ENCODE data around the gene TKT. TPM values are rescaled to one million over a fixed set of nuclear protein-coding genes. Genes with fewer than 3 reads are reported as not detected.

The TKT gene
- total and polyA plus RNA-seq, 2 of the 13 experiments (the other 11 are each of a cell fraction or from before 2014, with no cell fraction given): 150 to 238 TPM

DNA sequence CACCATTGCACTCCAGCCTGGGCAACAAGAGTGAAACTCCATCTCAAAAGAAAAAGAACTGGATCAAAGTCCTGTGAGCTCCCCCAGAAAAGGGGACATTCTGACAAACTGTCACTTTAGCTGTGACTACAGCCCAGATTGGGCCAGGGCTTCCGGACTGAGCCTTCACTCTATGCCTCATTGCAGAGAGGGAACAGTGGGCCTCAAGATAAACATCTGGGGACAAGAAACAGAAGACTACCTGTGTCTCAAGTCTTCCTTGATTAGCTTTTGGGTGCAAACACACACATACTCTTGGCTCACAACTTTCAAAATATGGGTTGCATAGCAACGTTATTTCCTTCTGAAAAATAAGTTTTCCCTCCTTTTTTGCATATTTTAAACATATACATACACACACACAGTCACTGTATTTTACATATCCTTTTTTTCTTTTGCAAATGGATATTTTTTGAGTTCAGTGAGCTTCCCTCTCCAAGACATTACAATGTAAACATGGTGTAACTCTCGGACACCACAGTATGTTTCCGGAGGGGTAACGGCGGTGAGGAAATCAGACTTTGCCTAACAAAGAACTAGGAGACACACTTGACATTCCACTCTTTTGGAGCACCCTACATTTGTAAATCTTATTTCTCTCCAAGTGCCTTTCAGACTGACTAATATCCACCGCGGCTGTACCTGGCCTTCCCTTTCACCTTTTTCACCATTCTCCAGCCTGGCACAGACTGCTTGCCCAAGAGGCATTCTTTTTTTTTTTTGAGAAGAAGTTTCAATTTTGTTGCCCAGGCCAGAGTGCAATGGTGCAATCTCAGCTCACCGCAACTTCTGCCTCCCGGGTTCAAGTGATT lies 3.5 kb downstream of the TKT start (continued):
- TF ChIP-seq, protein P1, sequence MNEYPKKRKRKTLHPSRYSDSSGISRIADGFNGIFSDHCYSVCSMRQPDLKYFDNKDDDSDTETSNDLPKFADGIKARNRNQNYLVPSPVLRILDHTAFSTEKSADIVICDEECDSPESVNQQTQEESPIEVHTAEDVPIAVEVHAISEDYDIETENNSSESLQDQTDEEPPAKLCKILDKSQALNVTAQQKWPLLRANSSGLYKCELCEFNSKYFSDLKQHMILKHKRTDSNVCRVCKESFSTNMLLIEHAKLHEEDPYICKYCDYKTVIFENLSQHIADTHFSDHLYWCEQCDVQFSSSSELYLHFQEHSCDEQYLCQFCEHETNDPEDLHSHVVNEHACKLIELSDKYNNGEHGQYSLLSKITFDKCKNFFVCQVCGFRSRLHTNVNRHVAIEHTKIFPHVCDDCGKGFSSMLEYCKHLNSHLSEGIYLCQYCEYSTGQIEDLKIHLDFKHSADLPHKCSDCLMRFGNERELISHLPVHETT (CRISPR knock-in tag; conservative IDR thresholded peaks at IDR 0.05): no peak
- TF ChIP-seq ZNF121 (CRISPR knock-in tag; IDR thresholded peaks at IDR 0.05) (no peak), SMAD1 (CRISPR knock-in tag; IDR thresholded peaks at IDR 0.05; ENCODE audit: borderline replicate concordance, low read depth) (no peak), HNF4A (CRISPR knock-in tag; IDR thresholded peaks at IDR 0.05) (peak; percentile 12; the same call in 1 of the 2 replicates), KLF16 (CRISPR knock-in tag; IDR thresholded peaks at IDR 0.05) (no peak), ZZZ3 (CRISPR knock-in tag; IDR thresholded peaks at IDR 0.05; ENCODE audit: borderline replicate concordance) (no peak), ZNF282 (IDR thresholded peaks at IDR 0.05; ENCODE audit: partially characterized antibody) (no peak), PRPF4 (IDR thresholded peaks at IDR 0.05; ENCODE audit: low read depth, low read length, poor library complexity, severe bottlenecking) (no peak), CEBPG (CRISPR knock-in tag; IDR thresholded peaks at IDR 0.05) (0 out of 2 replicates have a peak, but pooled peaks have one; percentile 8), ZNF547 (CRISPR knock-in tag; IDR thresholded peaks at IDR 0.05) (no peak), GABPB1 (CRISPR knock-in tag; IDR thresholded peaks at IDR 0.05) (no peak), FOXA3 (CRISPR knock-in tag; IDR thresholded peaks at IDR 0.05) (peak; percentile 78), ZFP82 (CRISPR knock-in tag; IDR thresholded peaks at IDR 0.05; ENCODE audit: borderline replicate concordance) (no peak), ZNF441 (CRISPR knock-in tag; IDR thresholded peaks at IDR 0.05; ENCODE audit: borderline replicate concordance) (peak; percentile 5; the same call in 1 of the 2 replicates)
- TF ChIP-seq, protein P2, sequence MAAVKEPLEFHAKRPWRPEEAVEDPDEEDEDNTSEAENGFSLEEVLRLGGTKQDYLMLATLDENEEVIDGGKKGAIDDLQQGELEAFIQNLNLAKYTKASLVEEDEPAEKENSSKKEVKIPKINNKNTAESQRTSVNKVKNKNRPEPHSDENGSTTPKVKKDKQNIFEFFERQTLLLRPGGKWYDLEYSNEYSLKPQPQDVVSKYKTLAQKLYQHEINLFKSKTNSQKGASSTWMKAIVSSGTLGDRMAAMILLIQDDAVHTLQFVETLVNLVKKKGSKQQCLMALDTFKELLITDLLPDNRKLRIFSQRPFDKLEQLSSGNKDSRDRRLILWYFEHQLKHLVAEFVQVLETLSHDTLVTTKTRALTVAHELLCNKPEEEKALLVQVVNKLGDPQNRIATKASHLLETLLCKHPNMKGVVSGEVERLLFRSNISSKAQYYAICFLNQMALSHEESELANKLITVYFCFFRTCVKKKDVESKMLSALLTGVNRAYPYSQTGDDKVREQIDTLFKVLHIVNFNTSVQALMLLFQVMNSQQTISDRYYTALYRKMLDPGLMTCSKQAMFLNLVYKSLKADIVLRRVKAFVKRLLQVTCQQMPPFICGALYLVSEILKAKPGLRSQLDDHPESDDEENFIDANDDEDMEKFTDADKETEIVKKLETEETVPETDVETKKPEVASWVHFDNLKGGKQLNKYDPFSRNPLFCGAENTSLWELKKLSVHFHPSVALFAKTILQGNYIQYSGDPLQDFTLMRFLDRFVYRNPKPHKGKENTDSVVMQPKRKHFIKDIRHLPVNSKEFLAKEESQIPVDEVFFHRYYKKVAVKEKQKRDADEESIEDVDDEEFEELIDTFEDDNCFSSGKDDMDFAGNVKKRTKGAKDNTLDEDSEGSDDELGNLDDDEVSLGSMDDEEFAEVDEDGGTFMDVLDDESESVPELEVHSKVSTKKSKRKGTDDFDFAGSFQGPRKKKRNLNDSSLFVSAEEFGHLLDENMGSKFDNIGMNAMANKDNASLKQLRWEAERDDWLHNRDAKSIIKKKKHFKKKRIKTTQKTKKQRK (IDR thresholded peaks at IDR 0.05; ENCODE audit: low read length): no peak
- TF ChIP-seq, protein P3, sequence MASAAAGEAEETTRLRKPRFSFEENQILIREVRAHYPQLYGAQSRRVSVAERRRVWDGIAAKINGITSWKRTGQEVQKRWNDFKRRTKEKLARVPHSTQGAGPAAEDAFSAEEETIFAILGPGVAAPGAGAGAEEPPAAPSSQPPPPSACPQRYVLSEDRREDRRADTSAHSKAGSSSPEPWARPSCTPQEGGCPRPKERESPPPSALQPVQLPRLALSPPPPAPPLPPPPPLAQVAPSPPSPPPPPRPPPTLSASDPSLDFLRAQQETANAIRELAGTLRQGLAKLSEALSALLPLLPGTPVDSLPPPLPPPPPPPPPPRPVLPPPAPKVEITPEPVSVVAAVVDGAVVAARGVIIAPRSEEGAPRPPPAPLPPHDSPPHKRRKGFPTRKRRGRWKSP (CRISPR knock-in tag; IDR thresholded peaks at IDR 0.05): no peak
